DOHH2 (cell line): ENCODE measurements around the gene CD1C.
"Not testable (repeated sequence)": the region's sequence is repeated elsewhere in the genome, so short reads cannot be mapped to it uniquely, and the experiment has no call there.

Experiments
- H3F3A ChIP-seq: fragments of 200-600 bp; sonication (generic), shearing (Covaris generic); 2 replicates; pipeline ENCODE4 v1.6.0; 2016; ENCODE audit warnings: antibody characterized with exemption, mild to moderate bottlenecking; ENCODE audit not compliant: control insufficient read depth, insufficient read depth
- H3K27ac ChIP-seq: fragments of 200-600 bp; sonication (generic); 2 replicates; pipeline ENCODE4 v1.5.1; 2014; ENCODE audit warnings: low read depth, mild to moderate bottlenecking, low read length, moderate library complexity
- H3K27me3 ChIP-seq: fragments of 200-600 bp; sonication (generic); 2 replicates; pipeline ENCODE4 v1.6.1; 2014; ENCODE audit warnings: mild to moderate bottlenecking, low read length, mixed read lengths; ENCODE audit not compliant: control insufficient read depth
- H3K36me3 ChIP-seq: fragments of 200-600 bp; sonication (generic); 2 replicates; pipeline ENCODE4 v1.6.1; 2014; ENCODE audit warnings: mild to moderate bottlenecking, low read length, moderate library complexity, mixed read lengths; ENCODE audit not compliant: control insufficient read depth
- H3K4me1 ChIP-seq: fragments of 200-600 bp; sonication (generic); 2 replicates; pipeline ENCODE4 v1.6.1; 2014; ENCODE audit warnings: mild to moderate bottlenecking, low read length, mixed read lengths; ENCODE audit not compliant: control insufficient read depth
- H3K4me2 ChIP-seq: fragments of 200-600 bp; sonication (generic); 2 replicates; pipeline ENCODE4 v1.6.0; 2014; ENCODE audit warnings: mild to moderate bottlenecking, low read length, moderate library complexity
- H3K4me3 ChIP-seq: fragments of 200-600 bp; sonication (generic); 2 replicates; pipeline ENCODE4 v1.5.1; 2014; ENCODE audit warnings: mild to moderate bottlenecking, low read length, mixed read lengths
- H3K79me2 ChIP-seq: fragments of 200-600 bp; sonication (generic); 2 replicates; pipeline ENCODE4 v1.6.1; 2014; ENCODE audit warnings: mild to moderate bottlenecking, low read length, mixed read lengths; ENCODE audit not compliant: control insufficient read depth
- H3K9me2 ChIP-seq: fragments of 200-600 bp; sonication (generic); replicated peaks from 2 replicates; pipeline ENCODE4 v1.6.1; 2014; ENCODE audit warnings: mild to moderate bottlenecking, low read length, mixed read lengths; ENCODE audit not compliant: control insufficient read depth
- H3K9me3 ChIP-seq: fragments of 200-600 bp; sonication (generic); 2 replicates; pipeline ENCODE4 v1.6.1; 2014; ENCODE audit warnings: antibody characterized with exemption, low read length, mixed read lengths; ENCODE audit not compliant: control insufficient read depth, insufficient read depth
- H4K20me1 ChIP-seq: fragments of 200-600 bp; sonication (generic); 2 replicates; pipeline ENCODE4 v1.6.0; 2014; ENCODE audit warnings: low read depth, mild to moderate bottlenecking, antibody characterized with exemption, low read length, moderate library complexity; ENCODE audit not compliant: control insufficient read depth, insufficient read depth
- CTCF ChIP-seq: fragments of 200-600 bp; sonication (generic); IDR thresholded peaks from one replicate; pipeline ENCODE4 v1.5.1; 2014; ENCODE audit warnings: antibody characterized with exemption, mild to moderate bottlenecking, low read depth, low read length; ENCODE audit not compliant: poor library complexity, severe bottlenecking
- EZH2phosphoT487 ChIP-seq: fragments of 200-600 bp; sonication (generic); IDR thresholded peaks from 2 replicates; pipeline ENCODE4 v1.6.1; 2017; ENCODE audit warnings: borderline replicate concordance, mild to moderate bottlenecking, antibody characterized with exemption, low read length, moderate library complexity, mixed read lengths

CD1C gene

GRCh38 chr1:158333405-158334155 lies 43.9 kb downstream of the CD1C start:
- Histone ChIP-seq H3K4me1 (peaks cover 17% of the 10 kb centered on the region), H3K4me2 (no peak overlapping the region), H3F3A (no peaks in the 10 kb centered on the region)

GRCh38 chr1:158334526-158335212 lies 44.9 kb downstream of the CD1C start:
- H3F3A ChIP-seq, result no peaks in the 10 kb centered on the region
- no peaks in the 10 kb centered on the region for H3K79me2 ChIP-seq
- no peaks in the 10 kb centered on the region for H3K36me3 ChIP-seq
- H4K20me1 ChIP-seq, result no peaks in the 10 kb centered on the region
- H3K27me3 ChIP-seq, result no peaks in the 10 kb centered on the region
- no peaks in the 10 kb centered on the region for H3K9me2 ChIP-seq
- TF ChIP-seq EZH2phosphoT487 (no peak), CTCF (no peak)
- H3K9me3 ChIP-seq, result no peaks in the 10 kb centered on the region
- H3K4me3 ChIP-seq, result no peak overlapping the region
- no peak overlapping the region for H3K27ac ChIP-seq
- H3K4me1 ChIP-seq, result peaks cover 14% of the 10 kb centered on the region
- H3K4me2 ChIP-seq, result no peak overlapping the region

More at GRCh38 chr1:158333405-158334155, 43.9 kb downstream of the CD1C start:
- TF ChIP-seq EZH2phosphoT487, result no peak
- no peak for TF ChIP-seq CTCF
- Histone ChIP-seq H3K9me2 (no peaks in the 10 kb centered on the region), H3K27me3 (no peaks in the 10 kb centered on the region), H3K36me3 (no peaks in the 10 kb centered on the region), H4K20me1 (no peaks in the 10 kb centered on the region), H3K27ac (no peak overlapping the region), H3K9me3 (no peaks in the 10 kb centered on the region), H3K4me3 (no peak overlapping the region), H3K79me2 (no peaks in the 10 kb centered on the region)

GRCh38 chr1:158335213-158335532 lies 45.5 kb downstream of the CD1C start:
- Histone ChIP-seq H3K4me2 (no peak overlapping the region), H3K9me2 (no peaks in the 10 kb centered on the region)

GRCh38 chr1:158336413-158336812 lies 46.7 kb downstream of the CD1C start:
- H3K9me3 ChIP-seq, H3K36me3 ChIP-seq, H3K9me2 ChIP-seq, H3K27ac ChIP-seq, H3K4me3 ChIP-seq, H3K27me3 ChIP-seq, H3F3A ChIP-seq, H3K4me2 ChIP-seq, H3K79me2 ChIP-seq, H4K20me1 ChIP-seq: not testable (repeated sequence)
- H3K4me1 ChIP-seq, result peaks cover 13% of the 10 kb centered on the region

More at GRCh38 chr1:158335213-158335532, 45.5 kb downstream of the CD1C start:
- no peaks in the 10 kb centered on the region for H3K9me3 ChIP-seq
- no peaks in the 10 kb centered on the region for H3K27me3 ChIP-seq
- H3K36me3 ChIP-seq, result no peaks in the 10 kb centered on the region
- H4K20me1 ChIP-seq, result no peaks in the 10 kb centered on the region
- TF ChIP-seq EZH2phosphoT487 (no peak), CTCF (no peak)
- H3K79me2 ChIP-seq, result no peaks in the 10 kb centered on the region
- no peak overlapping the region for H3K27ac ChIP-seq
- no peak overlapping the region for H3K4me3 ChIP-seq
- no peaks in the 10 kb centered on the region for H3F3A ChIP-seq
- peaks cover 13% of the 10 kb centered on the region for H3K4me1 ChIP-seq
